Measurements from ENCODE around the gene GPX1.

DNA sequence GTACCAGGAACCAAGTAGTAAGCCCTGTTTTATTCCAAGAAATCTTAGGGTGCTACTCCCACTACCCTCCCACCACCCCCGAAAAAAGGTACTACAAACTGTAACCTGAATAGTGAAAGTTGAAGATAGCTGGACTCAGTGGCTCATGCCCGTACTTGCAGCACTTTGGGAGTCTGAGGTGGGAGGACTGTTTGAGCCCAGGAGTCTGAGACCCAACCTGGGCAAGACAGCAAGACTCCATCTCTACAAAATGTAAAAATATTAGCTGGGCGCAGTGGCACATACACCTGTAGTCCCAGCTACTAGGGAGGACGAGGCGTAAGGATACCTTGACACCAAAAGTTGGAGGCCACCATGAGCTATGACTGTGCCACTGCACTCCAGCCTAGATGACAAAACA lies 45.7 kb upstream of the GPX1 start:
- TF ChIP-seq, protein P1, sequence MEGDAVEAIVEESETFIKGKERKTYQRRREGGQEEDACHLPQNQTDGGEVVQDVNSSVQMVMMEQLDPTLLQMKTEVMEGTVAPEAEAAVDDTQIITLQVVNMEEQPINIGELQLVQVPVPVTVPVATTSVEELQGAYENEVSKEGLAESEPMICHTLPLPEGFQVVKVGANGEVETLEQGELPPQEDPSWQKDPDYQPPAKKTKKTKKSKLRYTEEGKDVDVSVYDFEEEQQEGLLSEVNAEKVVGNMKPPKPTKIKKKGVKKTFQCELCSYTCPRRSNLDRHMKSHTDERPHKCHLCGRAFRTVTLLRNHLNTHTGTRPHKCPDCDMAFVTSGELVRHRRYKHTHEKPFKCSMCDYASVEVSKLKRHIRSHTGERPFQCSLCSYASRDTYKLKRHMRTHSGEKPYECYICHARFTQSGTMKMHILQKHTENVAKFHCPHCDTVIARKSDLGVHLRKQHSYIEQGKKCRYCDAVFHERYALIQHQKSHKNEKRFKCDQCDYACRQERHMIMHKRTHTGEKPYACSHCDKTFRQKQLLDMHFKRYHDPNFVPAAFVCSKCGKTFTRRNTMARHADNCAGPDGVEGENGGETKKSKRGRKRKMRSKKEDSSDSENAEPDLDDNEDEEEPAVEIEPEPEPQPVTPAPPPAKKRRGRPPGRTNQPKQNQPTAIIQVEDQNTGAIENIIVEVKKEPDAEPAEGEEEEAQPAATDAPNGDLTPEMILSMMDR (IDR thresholded peaks at IDR 0.05; ENCODE audit: low read length): no peak
- no peak for TF ChIP-seq EZH2phosphoT487 (IDR thresholded peaks at IDR 0.05; ENCODE audit: low read length)
- TF ChIP-seq EZH2 (optimal IDR thresholded peaks at IDR 0.05; ENCODE audit: low read depth, low read length): no peak

All from MM.1S (cell line).